GM12878 (cell line): Measurements from ENCODE around the gene BSPRY. TPM values are rescaled to one million over a fixed set of nuclear protein-coding genes. Genes with fewer than 3 reads are reported as not detected.

Experiments
- ATAC-seq: fragments of 200-7000 bp; cut with Tn5 transposase; 3 replicates; pipeline ENCODE4 v1.9.1; 2020; ENCODE audit warnings: mild to moderate bottlenecking, moderate library complexity
- BruUV-seq: library from RNA; stranded (reverse); fragments of 400-500 nt; replicated peaks from 2 replicates; lab custom pipeline; 2021; lab: Mats Ljungman, UMichigan
- CTCF ChIA-PET: fragments of 300-600 bp; sonication (Branson Sonifier 250); formaldehyde crosslinking; extraction: SDS; loops from one replicate; lab custom pipeline; 2021; ENCODE audit warnings: inconsistent platforms; lab: Yijun Ruan, JAX
- POLR2A ChIA-PET: fragments of 350-600 bp; formaldehyde crosslinking; extraction: SDS; loops from one replicate; lab custom pipeline; 2021; ENCODE audit warnings: inconsistent platforms; lab: Charles Lee
- RAD21 ChIA-PET: fragments of 300-600 bp; sonication (Branson Sonifier 250); formaldehyde crosslinking; loops from one replicate; lab custom pipeline; 2023; ENCODE audit warnings: antibody characterized with exemption; ENCODE audit not compliant: unreplicated experiment; lab: Charles Lee
- SMC1A ChIA-PET: fragments of 300-600 bp; sonication (Branson Sonifier 250); formaldehyde crosslinking; loops from one replicate; lab custom pipeline; 2023; ENCODE audit not compliant: unreplicated experiment, uncharacterized antibody; lab: Charles Lee
- DNase-seq: peaks from one replicate; pipeline ENCODE4 v3.0.0-alpha.2; 2011; ENCODE audit warnings: low read depth, low spot score
- FAIRE-seq: peaks from 3 replicates; lab custom pipeline; 2011; peaks lifted over from hg19 to GRCh38; lab: Jason Lieb, UNC
- H2AFZ ChIP-seq: 2 replicates; pipeline ENCODE4 v1.6.0; 2011; ENCODE audit warnings: low read depth, low read length, control low read depth; ENCODE audit not compliant: control insufficient read depth
- H3K27ac ChIP-seq: 2 replicates; pipeline ENCODE4 v1.5.1; 2011; ENCODE audit warnings: control low read depth; ENCODE audit not compliant: control insufficient read depth, insufficient read depth
- H3K27me3 ChIP-seq, 2 experiments: replicated peaks in 1 of 2; 2 replicates each; pipeline versions ENCODE4 v1.6.0 to v1.6.1; 2011; ENCODE audit warnings: low read length in 1 of 2; ENCODE audit not compliant: control insufficient read depth in 2 of 2, insufficient read depth in 2 of 2
- H3K36me3 ChIP-seq, 2 experiments: 2 replicates each; pipeline ENCODE4 v1.5.1; 2011; ENCODE audit warnings: low read length in 1 of 2; ENCODE audit not compliant: control insufficient read depth in 2 of 2, insufficient read depth in 2 of 2
- H3K4me1 ChIP-seq: 2 replicates; pipeline ENCODE4 v1.6.1; 2011; ENCODE audit warnings: mild to moderate bottlenecking, low read length, moderate library complexity, mixed read lengths; ENCODE audit not compliant: control insufficient read depth, insufficient read depth
- H3K4me2 ChIP-seq: 2 replicates; pipeline ENCODE4 v1.6.0; 2011; ENCODE audit warnings: control low read depth; ENCODE audit not compliant: control insufficient read depth, insufficient read depth
- H3K4me3 ChIP-seq: fragments of 200-600 bp; sonication (generic); 2 replicates; pipeline ENCODE4 v1.5.1; 2016
- H3K79me2 ChIP-seq: 2 replicates; pipeline ENCODE4 v1.6.0; 2011; ENCODE audit warnings: low read length; ENCODE audit not compliant: control insufficient read depth, insufficient read depth
- H3K9ac ChIP-seq: 2 replicates; pipeline ENCODE4 v1.8.0; 2011; ENCODE audit warnings: low read length, control low read depth, mixed read lengths; ENCODE audit not compliant: control insufficient read depth, insufficient read depth
- H3K9me3 ChIP-seq: replicated peaks from 3 replicates; pipeline ENCODE4 v1.5.1; 2011; ENCODE audit warnings: mild to moderate bottlenecking, low read length; ENCODE audit not compliant: control insufficient read depth, insufficient read depth
- H4K20me1 ChIP-seq: 2 replicates; pipeline ENCODE4 v1.6.0; 2011; ENCODE audit not compliant: control insufficient read depth, insufficient read depth
- BMI1 ChIP-seq: fragments of 450-650 bp; IDR thresholded peaks from 2 replicates; pipeline ENCODE4 v1.6.1; 2016; ENCODE audit warnings: mild to moderate bottlenecking, moderate library complexity, borderline replicate concordance
- GATAD2B ChIP-seq: fragments of 450-650 bp; conservative IDR thresholded peaks from 2 replicates; pipeline ENCODE4 v1.6.1; 2017; ENCODE audit warnings: low read depth, mild to moderate bottlenecking, moderate library complexity
- MYC ChIP-seq: IDR thresholded peaks from 2 replicates; pipeline ENCODE4 v1.6.1; 2011; ENCODE audit warnings: mild to moderate bottlenecking, low read length, moderate library complexity, inconsistent platforms; ENCODE audit not compliant: insufficient read depth, insufficient replicate concordance, insufficient read length, severe bottlenecking
- SIX5 ChIP-seq: IDR thresholded peaks from 2 replicates; pipeline ENCODE4 v1.6.1; 2011; ENCODE audit warnings: mild to moderate bottlenecking, low read depth, low read length, moderate library complexity; ENCODE audit not compliant: severe bottlenecking
- WGBS: methylation state at CpG from one replicate; pipeline ENCODE4 v1.1.6; 2016; ENCODE audit warnings: low lambda C conversion rate; ENCODE audit not compliant: insufficient replicate concordance, insufficient coverage; ENCODE audit errors: missing lambda C conversion rate; 5-methylcytosine and 5-hydroxymethylcytosine counted together
- in situ Hi-C: fragments of 300-500 bp; cut with MboI; formaldehyde crosslinking; loops from 9 replicates; pipeline ENCODE4 v1.14.3; 2018; ENCODE audit warnings: mixed read lengths
- intact Hi-C: fragments of 100-400 bp; cut with micrococcal nuclease; formaldehyde crosslinking; loops from one replicate; pipeline ENCODE4 v1.14.2; 2022; ENCODE audit not compliant: unreplicated experiment
- polyA plus RNA-seq, 11 experiments: library from polyadenylated mRNA; depleted of rRNA in 4 of 11; unstranded in 6 of 11; stranded (reverse) in 5 of 11; fragments of >200 nt; fragmentation: Nextera tagmentation in 4 of 11; fragmentation: Illumina TruSeq in 1 of 11; extraction: Ambion mirVana in 4 of 11; extraction: Trizol in 1 of 11; gene quantifications; 1 replicate in 1 of 11; 2 replicates in 10 of 11; pipeline versions ENCODE4 v1.2.1 to v1.2.3, GENCODE V29; 2011 to 2016; ENCODE audit warnings: inconsistent platforms in 2 of 11, missing spikeins in 2 of 11, low read depth in 1 of 11
- total RNA-seq, 4 experiments: library from RNA; depleted of rRNA in 3 of 4; stranded (reverse); fragments of >200 nt in 3 of 4; fragmentation: Illumina TruSeq in 1 of 4; extraction: Trizol in 1 of 4; gene quantifications; 2 replicates each; pipeline versions ENCODE4 v1.2.1 to v1.2.3, GENCODE V29; 2013 to 2021
- TF ChIP-seq, protein P1 (sequence below), 3 experiments: IDR thresholded peaks in 2 of 3; conservative IDR thresholded peaks in 1 of 3; 2 replicates each; pipeline ENCODE4 v1.5.1; 2011; ENCODE audit warnings: low read depth in 3 of 3, low read length in 3 of 3, mild to moderate bottlenecking in 3 of 3, control low read depth in 2 of 3, moderate library complexity in 2 of 3, inconsistent platforms in 1 of 3, mixed read lengths in 1 of 3; ENCODE audit not compliant: control insufficient read depth in 2 of 3, insufficient read depth in 1 of 3; ENCODE audit errors: extremely low read depth in 1 of 3
- TF ChIP-seq, protein P2 (sequence below): IDR thresholded peaks from 2 replicates; pipeline ENCODE4 v1.6.1; 2012; ENCODE audit warnings: low read depth, low read length, improper control_type of control experiment
- TF ChIP-seq, protein P3 (sequence below): IDR thresholded peaks from 2 replicates; pipeline ENCODE4 v1.6.1; 2011; ENCODE audit warnings: low read depth, mild to moderate bottlenecking, low read length, moderate library complexity, borderline replicate concordance; ENCODE audit errors: extremely low read depth
- TF ChIP-seq, protein P4 (sequence below): IDR thresholded peaks from 2 replicates; pipeline ENCODE4 v1.6.1; 2011; ENCODE audit warnings: low read depth, low read length, improper control_type of control experiment, borderline replicate concordance

The BSPRY gene
- total and polyA plus RNA-seq, 10 of the 15 experiments (the other 5 are each of a cell fraction or from before 2014, with no cell fraction given): 0.45 to 6.3 (median 4.1) TPM

DNA sequence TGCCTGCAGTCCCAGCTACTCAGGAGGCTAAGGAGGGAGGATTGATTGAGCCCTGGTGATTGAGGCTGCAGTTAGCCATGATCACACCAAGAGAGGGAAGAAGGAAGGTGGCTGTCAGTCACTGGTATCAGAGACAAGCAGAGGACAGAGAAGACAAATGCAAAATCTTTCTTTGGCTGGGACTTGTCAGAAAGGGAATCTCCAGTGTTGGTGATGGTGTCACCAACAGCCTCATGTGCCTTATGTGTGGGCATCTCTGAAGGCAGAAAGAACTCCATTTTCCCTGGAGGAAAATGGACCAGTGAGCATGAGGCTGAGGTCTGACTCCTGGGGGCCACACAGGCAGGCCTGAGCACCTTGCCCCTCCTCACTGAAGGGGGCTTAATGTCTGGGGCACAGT, 34.1 kb upstream of the BSPRY start (continued):
- TF ChIP-seq MYC: no peak

DNA sequence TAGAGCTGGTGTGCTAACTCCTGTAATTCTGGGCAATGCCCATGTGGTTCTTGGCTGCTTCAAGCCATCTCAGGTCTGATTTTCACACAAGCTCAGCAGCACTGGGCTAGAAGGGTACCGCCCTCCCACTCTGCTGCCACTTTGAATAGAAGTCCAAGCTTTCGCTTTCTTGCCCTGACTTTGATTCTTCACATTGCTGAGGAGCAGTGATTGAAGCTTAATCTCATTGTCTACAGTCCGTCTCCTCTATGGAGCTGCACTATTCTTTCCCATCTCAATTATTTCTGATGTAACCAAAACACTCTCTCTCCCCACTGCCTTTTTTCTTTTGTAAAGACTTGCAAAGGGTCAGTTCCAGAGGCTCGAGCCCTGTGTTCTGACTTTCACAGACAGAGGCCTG, 33.3 kb upstream of the BSPRY start:
- in situ Hi-C loops: no loop called here

More for the DNA sequence above, 33.3 kb upstream of the BSPRY start:
- ChIA-PET RAD21 (no interaction called here), SMC1A (interaction anchor here (1.5 kb wide), 1 partner anchor 91 kb away, joined by 4 read pairs; no protein-coding TSS in a partner anchor)
- no peak for FAIRE-seq
- H3K9me3 ChIP-seq: no peaks in the 10 kb centered on the region
- H2AFZ ChIP-seq: no peak overlapping the region
- peaks cover 0 to 3% of the 10 kb centered on the region in 2 experiments; a peak in 1 of 4 replicates for H3K27me3 ChIP-seq
- TF ChIP-seq SIX5: no peak
- TF ChIP-seq, protein P1, sequence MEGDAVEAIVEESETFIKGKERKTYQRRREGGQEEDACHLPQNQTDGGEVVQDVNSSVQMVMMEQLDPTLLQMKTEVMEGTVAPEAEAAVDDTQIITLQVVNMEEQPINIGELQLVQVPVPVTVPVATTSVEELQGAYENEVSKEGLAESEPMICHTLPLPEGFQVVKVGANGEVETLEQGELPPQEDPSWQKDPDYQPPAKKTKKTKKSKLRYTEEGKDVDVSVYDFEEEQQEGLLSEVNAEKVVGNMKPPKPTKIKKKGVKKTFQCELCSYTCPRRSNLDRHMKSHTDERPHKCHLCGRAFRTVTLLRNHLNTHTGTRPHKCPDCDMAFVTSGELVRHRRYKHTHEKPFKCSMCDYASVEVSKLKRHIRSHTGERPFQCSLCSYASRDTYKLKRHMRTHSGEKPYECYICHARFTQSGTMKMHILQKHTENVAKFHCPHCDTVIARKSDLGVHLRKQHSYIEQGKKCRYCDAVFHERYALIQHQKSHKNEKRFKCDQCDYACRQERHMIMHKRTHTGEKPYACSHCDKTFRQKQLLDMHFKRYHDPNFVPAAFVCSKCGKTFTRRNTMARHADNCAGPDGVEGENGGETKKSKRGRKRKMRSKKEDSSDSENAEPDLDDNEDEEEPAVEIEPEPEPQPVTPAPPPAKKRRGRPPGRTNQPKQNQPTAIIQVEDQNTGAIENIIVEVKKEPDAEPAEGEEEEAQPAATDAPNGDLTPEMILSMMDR (IDR thresholded peaks at IDR 0.05 in 2 of 3, conservative IDR thresholded peaks at IDR 0.05 in 1 of 3; ENCODE audit: control insufficient read depth in 2 of 3, extremely low read depth in 1 of 3, insufficient read depth in 1 of 3, low read depth in 3 of 3, low read length in 3 of 3): no peak
- TF ChIP-seq BMI1: no peak
- no peak for TF ChIP-seq GATAD2B
- TF ChIP-seq, protein P2, sequence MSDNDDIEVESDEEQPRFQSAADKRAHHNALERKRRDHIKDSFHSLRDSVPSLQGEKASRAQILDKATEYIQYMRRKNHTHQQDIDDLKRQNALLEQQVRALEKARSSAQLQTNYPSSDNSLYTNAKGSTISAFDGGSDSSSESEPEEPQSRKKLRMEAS: no peak
- TF ChIP-seq, protein P3, sequence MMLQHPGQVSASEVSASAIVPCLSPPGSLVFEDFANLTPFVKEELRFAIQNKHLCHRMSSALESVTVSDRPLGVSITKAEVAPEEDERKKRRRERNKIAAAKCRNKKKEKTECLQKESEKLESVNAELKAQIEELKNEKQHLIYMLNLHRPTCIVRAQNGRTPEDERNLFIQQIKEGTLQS: no peak
- TF ChIP-seq, protein P4, sequence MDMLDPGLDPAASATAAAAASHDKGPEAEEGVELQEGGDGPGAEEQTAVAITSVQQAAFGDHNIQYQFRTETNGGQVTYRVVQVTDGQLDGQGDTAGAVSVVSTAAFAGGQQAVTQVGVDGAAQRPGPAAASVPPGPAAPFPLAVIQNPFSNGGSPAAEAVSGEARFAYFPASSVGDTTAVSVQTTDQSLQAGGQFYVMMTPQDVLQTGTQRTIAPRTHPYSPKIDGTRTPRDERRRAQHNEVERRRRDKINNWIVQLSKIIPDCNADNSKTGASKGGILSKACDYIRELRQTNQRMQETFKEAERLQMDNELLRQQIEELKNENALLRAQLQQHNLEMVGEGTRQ: no peak
- TF ChIP-seq, all 136 proteins: peak for 0
- BruUV-seq: no TSS peak
- Histone ChIP-seq H3K4me1 (no peaks in the 10 kb centered on the region), H3K27ac (no peak overlapping the region), H3K36me3 (no peaks in the 10 kb centered on the region), H4K20me1 (no peaks in the 10 kb centered on the region; the same call in 1 of the 2 replicates), H3K9ac (no peak overlapping the region), H3K4me3 (no peak overlapping the region), H3K4me2 (no peak overlapping the region), H3K79me2 (no peaks in the 10 kb centered on the region)
- WGBS: 56% methylated on average over 4 of the region's 4 CpGs
- ATAC-seq: no peak
- POLR2A ChIA-PET: no interaction called here
- no peak for DNase-seq
- CTCF ChIA-PET: no interaction called here
- intact Hi-C loops: no loop called here
